ENCODE results near the gene ATG5.

The ATG5 gene

DNA sequence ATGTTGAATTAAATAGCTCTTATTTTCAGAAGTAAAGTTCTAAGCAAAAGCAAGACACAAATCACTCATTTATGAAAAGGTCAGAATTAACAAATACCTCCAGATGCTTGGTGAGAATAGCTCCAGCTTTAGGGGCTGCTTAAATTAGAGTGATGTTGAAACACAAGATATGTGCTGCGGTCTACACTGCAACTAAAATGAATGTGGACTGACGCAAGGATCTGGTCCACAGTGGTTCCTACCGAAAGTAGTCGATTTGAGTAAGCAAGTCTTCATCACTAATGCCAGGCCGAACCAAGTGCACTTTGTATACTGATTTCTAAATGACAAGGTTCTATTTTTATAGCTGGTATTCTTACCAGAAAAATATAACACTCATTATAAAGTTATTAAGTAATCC is 143.1 kb downstream of the ATG5 start:
- no peak overlapping the region for H3K27ac ChIP-seq
- TF ChIP-seq CTCF (conservative IDR thresholded peaks at IDR 0.05) (no peak), ZFX (IDR thresholded peaks at IDR 0.05) (no peak)

- no peak overlapping the region for H3K27ac ChIP-seq
- no peak for TF ChIP-seq ZFX (IDR thresholded peaks at IDR 0.05)
These were observed 143.7 kb downstream of the ATG5 start for GRCh38 chr6:106181664-106182418.

DNA sequence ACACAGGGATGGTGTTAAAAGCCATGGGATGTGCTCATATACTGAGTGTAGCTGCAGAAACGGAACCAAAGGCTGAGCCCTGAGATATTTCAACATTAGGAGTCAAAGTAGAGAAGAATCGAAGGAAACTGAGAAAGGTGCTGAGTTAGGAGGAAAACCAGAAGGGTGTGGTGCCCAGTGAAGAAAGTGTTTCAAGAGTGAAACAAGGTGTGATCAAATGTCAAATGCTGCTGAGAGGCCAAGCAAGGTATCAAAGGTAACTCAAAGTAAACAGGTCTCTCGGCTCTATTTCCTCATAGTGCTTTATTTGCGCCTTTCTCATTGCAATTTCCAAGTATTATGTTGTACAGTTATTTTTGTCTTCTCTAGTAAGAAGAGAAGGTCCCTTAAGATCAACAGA is 145.4 kb downstream of the ATG5 start:
- no peak overlapping the region for H3K27ac ChIP-seq
- no peak for TF ChIP-seq CTCF (conservative IDR thresholded peaks at IDR 0.05)
- TF ChIP-seq ZFX (IDR thresholded peaks at IDR 0.05) = no peak

- no peak overlapping the region for H3K27ac ChIP-seq
- TF ChIP-seq CTCF (conservative IDR thresholded peaks at IDR 0.05) = no peak
- no peak for TF ChIP-seq ZFX (IDR thresholded peaks at IDR 0.05)
These were observed 146.7 kb downstream of the ATG5 start for GRCh38 chr6:106178900-106179299.

DNA sequence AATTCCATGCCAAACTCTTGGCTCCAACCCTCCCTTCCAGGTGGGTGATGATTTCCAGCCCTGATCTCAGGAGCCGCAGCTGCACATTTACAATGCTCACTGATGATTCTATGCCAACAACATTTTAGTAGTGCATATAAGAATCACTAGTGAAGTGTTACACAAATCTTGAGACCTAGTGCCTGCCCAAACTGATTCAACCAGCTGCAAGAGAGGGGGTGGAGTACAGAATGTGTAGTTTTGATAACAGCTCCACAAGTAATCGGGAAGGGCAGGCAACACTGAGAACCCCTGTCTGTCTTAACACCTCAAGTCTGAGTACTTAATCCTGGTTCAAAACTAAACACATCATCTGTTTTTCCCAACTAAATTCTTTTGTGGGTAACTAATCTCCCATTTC is 147.8 kb downstream of the ATG5 start:
- TF ChIP-seq ZFX (IDR thresholded peaks at IDR 0.05) = no peak
- TF ChIP-seq CTCF (conservative IDR thresholded peaks at IDR 0.05) = no peak
- H3K27ac ChIP-seq = no peak overlapping the region

DNA sequence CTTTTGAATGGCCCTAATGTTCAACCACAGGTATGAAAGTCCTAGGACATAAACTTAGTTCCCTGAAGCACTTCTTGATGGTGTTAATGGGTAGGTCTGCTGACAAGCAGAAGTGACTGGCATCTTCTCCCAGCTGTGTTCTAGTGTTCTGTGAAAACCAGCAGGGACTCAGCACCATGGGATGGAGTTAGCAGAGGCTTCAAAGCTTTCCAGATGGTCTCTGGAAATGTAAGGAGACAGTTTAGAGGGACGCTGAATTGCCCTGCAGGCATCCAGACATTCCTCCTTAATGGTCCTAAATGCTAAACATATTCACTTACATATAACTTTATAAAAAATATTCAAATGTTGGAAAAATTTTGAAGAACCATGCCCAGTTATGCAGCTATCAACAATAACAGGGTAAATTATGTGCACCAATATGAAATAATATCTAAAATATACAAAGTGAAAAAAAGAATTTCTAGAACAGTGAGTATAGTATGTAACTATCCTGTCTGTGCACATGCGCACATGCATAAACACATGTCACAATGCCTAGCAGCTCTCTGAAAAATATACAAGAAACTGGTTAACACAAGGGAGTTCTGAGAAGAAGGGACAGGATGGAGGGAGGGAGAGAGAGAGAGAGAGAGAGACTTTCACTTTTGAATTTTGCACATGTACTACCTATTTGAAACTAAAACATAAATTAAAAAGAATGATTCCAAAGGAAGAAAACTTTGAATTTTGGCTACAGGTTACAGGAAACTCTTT is 152.3 kb downstream of the ATG5 start:
- H3K27ac ChIP-seq = no peak overlapping the region
- TF ChIP-seq CTCF (conservative IDR thresholded peaks at IDR 0.05) (no peak), ZFX (IDR thresholded peaks at IDR 0.05) (no peak)

DNA sequence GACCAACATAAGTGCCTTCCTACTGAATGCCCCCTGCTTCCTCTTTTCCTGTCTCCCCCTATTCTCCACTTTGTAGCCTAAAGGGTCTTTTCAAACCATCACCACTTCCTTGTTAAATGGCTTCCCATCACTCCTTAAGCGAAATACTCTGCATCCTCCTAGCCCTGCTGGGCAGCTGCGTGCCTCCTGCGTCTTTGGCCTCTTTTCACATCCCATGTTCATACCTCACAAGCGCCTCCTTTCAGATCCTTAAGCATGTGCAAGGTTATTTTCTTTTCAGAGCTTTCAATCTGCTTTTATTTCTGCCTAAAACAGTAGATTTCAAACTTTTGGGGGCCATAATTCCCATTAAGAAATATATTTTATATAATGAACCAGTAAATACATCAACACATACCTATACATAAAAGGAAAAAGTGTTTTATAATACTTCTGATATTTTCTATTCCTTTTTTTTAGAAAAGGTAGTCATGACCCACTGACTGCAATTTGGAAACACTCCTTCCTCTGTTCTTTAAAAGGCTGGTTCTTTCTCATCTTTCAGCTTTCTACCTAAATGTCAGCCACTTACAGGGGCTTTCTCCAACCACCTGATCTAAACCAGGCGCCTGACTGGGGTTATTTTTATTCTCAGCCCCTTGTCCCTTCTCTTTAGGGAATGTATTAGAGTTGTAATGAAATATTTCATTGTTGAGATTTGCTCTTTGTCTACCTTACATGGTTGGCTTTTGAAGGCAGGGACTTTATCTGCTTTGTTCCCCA is 155.3 kb downstream of the ATG5 start:
- TF ChIP-seq CTCF (conservative IDR thresholded peaks at IDR 0.05) = no peak
- no peak for TF ChIP-seq ZFX (IDR thresholded peaks at IDR 0.05)
- no peak overlapping the region for H3K27ac ChIP-seq

Measured in C4-2B (cell line).